GM23248 (cell line): ENCODE measurements around the gene MSRB3. TPM values are rescaled to one million over a fixed set of nuclear protein-coding genes. Genes with fewer than 3 reads are reported as not detected.

Experiments used
- DNase-seq: peaks from one replicate; pipeline ENCODE4 v3.0.0-alpha.2; 2015
- H2AFZ ChIP-seq: fragments of 200-600 bp; sonication (generic); 2 replicates; pipeline ENCODE4 v1.6.1; 2016; ENCODE audit warnings: antibody characterized with exemption
- H3F3A ChIP-seq: fragments of 200-600 bp; sonication (generic); 2 replicates; pipeline ENCODE4 v1.6.1; 2016; ENCODE audit warnings: mild to moderate bottlenecking, antibody characterized with exemption, mixed run types; ENCODE audit not compliant: insufficient read depth
- H3K27ac ChIP-seq: fragments of 200-600 bp; sonication (generic); 2 replicates; pipeline ENCODE4 v1.5.1; 2016; ENCODE audit warnings: mild to moderate bottlenecking
- H3K27me3 ChIP-seq: fragments of 200-600 bp; sonication (generic); replicated peaks from 2 replicates; pipeline ENCODE4 v1.6.1; 2016; ENCODE audit warnings: mild to moderate bottlenecking; ENCODE audit not compliant: insufficient read depth
- H3K36me3 ChIP-seq: fragments of 200-600 bp; sonication (generic); 2 replicates; pipeline ENCODE4 v1.6.1; 2016; ENCODE audit warnings: low read depth, mild to moderate bottlenecking
- H3K4me1 ChIP-seq: fragments of 200-600 bp; sonication (generic); 2 replicates; pipeline ENCODE4 v1.6.1; 2016; ENCODE audit warnings: mild to moderate bottlenecking; ENCODE audit not compliant: insufficient read depth
- H3K4me2 ChIP-seq: fragments of 200-600 bp; sonication (generic); one replicate; pipeline ENCODE4 v1.6.1; 2016; ENCODE audit warnings: mild to moderate bottlenecking; ENCODE audit not compliant: unreplicated experiment
- H3K4me3 ChIP-seq: fragments of 200-600 bp; sonication (generic); 2 replicates; pipeline ENCODE4 v1.5.1; 2016; ENCODE audit warnings: mild to moderate bottlenecking
- H3K79me2 ChIP-seq: fragments of 200-600 bp; sonication (generic); 2 replicates; pipeline ENCODE4 v1.6.1; 2016; ENCODE audit warnings: mild to moderate bottlenecking; ENCODE audit not compliant: insufficient read depth
- H3K9ac ChIP-seq: fragments of 200-600 bp; sonication (generic); 2 replicates; pipeline ENCODE4 v1.6.1; 2016; ENCODE audit warnings: mild to moderate bottlenecking
- H3K9me2 ChIP-seq: fragments of 200-600 bp; sonication (generic); 2 replicates; pipeline ENCODE4 v1.6.1; 2016; ENCODE audit warnings: mixed run types, mild to moderate bottlenecking, moderate library complexity; ENCODE audit not compliant: insufficient read depth
- H3K9me3 ChIP-seq: fragments of 200-600 bp; sonication (generic); one replicate; pipeline ENCODE4 v1.6.1; 2017; ENCODE audit warnings: low read depth
- H4K20me1 ChIP-seq: fragments of 200-600 bp; sonication (generic); 2 replicates; pipeline ENCODE4 v1.6.0; 2016; ENCODE audit not compliant: insufficient read depth
- EZH2 ChIP-seq: fragments of 200-600 bp; sonication (generic); IDR thresholded peaks from 2 replicates; pipeline ENCODE4 v1.6.1; 2018; ENCODE audit warnings: antibody characterized with exemption, mild to moderate bottlenecking; ENCODE audit not compliant: insufficient read depth, poor library complexity, severe bottlenecking
- EZH2phosphoT487 ChIP-seq: fragments of 200-600 bp; sonication (generic); IDR thresholded peaks from 2 replicates; pipeline ENCODE4 v1.6.1; 2018; ENCODE audit warnings: antibody characterized with exemption, moderate library complexity, mild to moderate bottlenecking, low read depth; ENCODE audit not compliant: insufficient read depth
- WGBS, 2 experiments: methylation state at CpG; one replicate each; pipeline ENCODE4 v1.1.6; 2015 to 2017; ENCODE audit warnings: low lambda C conversion rate in 2 of 2, low coverage in 1 of 2; ENCODE audit errors: missing lambda C conversion rate in 2 of 2; 5-methylcytosine and 5-hydroxymethylcytosine counted together
- in situ Hi-C: fragments of 300-500 bp; cut with MboI; formaldehyde crosslinking; loops from 2 replicates; pipeline ENCODE4 v1.15.0; 2020
- polyA plus RNA-seq: library from polyadenylated mRNA; unstranded; fragments of >200 nt; fragmentation: Nextera tagmentation; extraction: Ambion mirVana; gene quantifications from 2 replicates; pipeline ENCODE4 v1.2.1, GENCODE V29; 2016
- total RNA-seq: library from RNA; depleted of rRNA; stranded (reverse); fragments of >200 nt; shearing (Covaris generic); gene quantifications from 2 replicates; pipeline ENCODE4 v1.2.3, GENCODE V29; 2014

MSRB3 gene
- total and polyA plus RNA-seq, 2 experiments from 2014 or later, result 74.1 to 158 TPM

DNA sequence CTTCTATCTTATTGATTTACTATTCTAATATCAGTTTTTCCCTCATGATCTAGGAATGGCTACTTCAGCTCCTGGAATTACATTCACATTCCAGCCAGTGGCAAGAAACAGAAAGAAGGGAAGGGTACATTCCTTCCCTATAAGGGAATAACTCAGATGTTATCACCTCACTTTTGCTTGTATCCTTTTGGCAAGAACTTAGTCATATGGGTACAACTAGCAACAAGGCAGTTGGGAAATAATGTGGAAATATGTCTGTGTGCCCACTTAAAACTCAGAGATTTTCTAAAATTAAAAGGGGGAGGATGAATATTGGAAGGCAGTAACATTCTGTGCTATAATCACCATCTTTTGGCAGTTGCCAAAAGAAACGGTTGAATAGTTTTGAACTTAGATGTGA lies 85.6 kb downstream of the MSRB3 start:
- H3K9ac ChIP-seq, result no peak overlapping the region
- no peaks in the 10 kb centered on the region for H3K27me3 ChIP-seq
- no peak overlapping the region for H3K4me3 ChIP-seq
- peaks cover 9% of the 10 kb centered on the region for H3K4me1 ChIP-seq
- TF ChIP-seq EZH2 (no peak), EZH2phosphoT487 (no peak)
- peak; percentile 45 for DNase-seq
- in situ Hi-C loops, result no loop called here
- WGBS, 2 experiments, result 95 to 100% methylated on average over 1 of the region's 1 CpG
- no peak overlapping the region for H2AFZ ChIP-seq
- no peak overlapping the region for H3K27ac ChIP-seq
- H3F3A ChIP-seq, result peaks cover 3% of the 10 kb centered on the region; the same call in 1 of the 2 replicates
- H3K36me3 ChIP-seq, result peaks cover 31% of the 10 kb centered on the region; the same call in 1 of the 2 replicates
- H3K9me2 ChIP-seq, result peaks cover 6% of the 10 kb centered on the region; the same call in 1 of the 2 replicates
- H3K4me2 ChIP-seq, result peak overlapping the region; percentile 7
- peaks cover 6% of the 10 kb centered on the region; the same call in 1 of the 2 replicates for H3K79me2 ChIP-seq
- no peaks in the 10 kb centered on the region for H3K9me3 ChIP-seq
- 0 out of 2 replicates have a peak, but pooled peaks cover 3% of the 10 kb centered on the region for H4K20me1 ChIP-seq

DNA sequence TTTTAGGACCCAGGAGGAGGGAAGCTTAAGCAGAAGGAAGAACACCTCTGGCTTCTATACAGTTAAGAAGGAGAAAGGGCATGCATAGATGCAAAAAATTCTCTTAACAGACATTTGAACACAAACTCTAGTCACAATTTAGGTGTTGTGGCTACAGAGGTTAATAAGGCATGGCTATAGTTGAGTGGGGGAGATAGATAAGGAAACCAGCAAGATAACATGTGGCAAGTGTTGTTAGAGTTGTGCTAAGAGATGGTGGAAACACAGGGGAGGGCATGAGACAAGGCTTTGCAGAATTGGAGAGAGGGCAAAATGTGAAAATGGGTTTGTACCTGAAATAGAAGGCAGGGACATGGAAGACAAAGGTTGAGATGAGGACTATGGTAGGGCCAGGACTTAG lies 88.9 kb downstream of the MSRB3 start:
- TF ChIP-seq EZH2 (no peak), EZH2phosphoT487 (no peak)
- in situ Hi-C loops, result no loop called here
- no peak for DNase-seq

DNA sequence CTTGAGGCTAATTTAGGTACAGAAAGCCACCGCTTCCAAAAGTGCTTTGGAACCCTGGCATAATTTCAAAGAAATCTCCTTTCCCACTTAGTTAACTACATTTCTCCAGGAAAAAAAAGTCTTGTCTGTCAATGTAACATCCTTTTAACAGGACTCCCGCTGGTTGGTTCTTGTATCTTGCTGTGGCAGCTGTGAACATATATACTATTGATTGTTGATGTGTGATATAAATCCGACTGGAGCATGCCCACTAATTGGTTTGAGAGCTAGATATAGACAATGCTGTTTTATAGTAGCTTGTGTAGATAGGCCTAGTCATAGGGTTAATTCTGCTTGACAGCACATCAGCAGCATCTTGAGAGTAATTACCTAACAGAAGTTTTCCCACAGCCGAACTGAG lies 89.6 kb downstream of the MSRB3 start:
- Histone ChIP-seq H3K4me2 (no peak overlapping the region), H3K4me3 (no peak overlapping the region), H3K4me1 (peaks cover 9% of the 10 kb centered on the region), H4K20me1 (0 out of 2 replicates have a peak, but pooled peaks cover 3% of the 10 kb centered on the region), H3K36me3 (peaks cover 23% of the 10 kb centered on the region), H3K9me3 (no peaks in the 10 kb centered on the region), H3K27me3 (no peaks in the 10 kb centered on the region), H3K27ac (no peak overlapping the region), H3K9ac (no peak overlapping the region), H3K9me2 (no peaks in the 10 kb centered on the region), H3F3A (no peaks in the 10 kb centered on the region), H2AFZ (no peak overlapping the region), H3K79me2 (no peaks in the 10 kb centered on the region)
- 76 to 85% methylated on average over 4 of the region's 4 CpGs for WGBS, 2 experiments
- no peak for DNase-seq
- TF ChIP-seq EZH2phosphoT487 (no peak), EZH2 (no peak)
- in situ Hi-C loops, result no loop called here

More for the DNA sequence above, 88.9 kb downstream of the MSRB3 start:
- Histone ChIP-seq H3K4me1 (peaks cover 9% of the 10 kb centered on the region), H3K9me2 (no peaks in the 10 kb centered on the region), H3K27ac (no peak overlapping the region), H3K4me2 (no peak overlapping the region), H3K27me3 (no peaks in the 10 kb centered on the region), H3K79me2 (0 out of 2 replicates have a peak, but pooled peaks cover under 1% of the 10 kb centered on the region), H3F3A (no peaks in the 10 kb centered on the region), H3K9me3 (no peaks in the 10 kb centered on the region), H3K4me3 (no peak overlapping the region), H4K20me1 (0 out of 2 replicates have a peak, but pooled peaks cover 3% of the 10 kb centered on the region), H3K9ac (no peak overlapping the region), H2AFZ (no peak overlapping the region), H3K36me3 (peaks cover 23% of the 10 kb centered on the region)

DNA sequence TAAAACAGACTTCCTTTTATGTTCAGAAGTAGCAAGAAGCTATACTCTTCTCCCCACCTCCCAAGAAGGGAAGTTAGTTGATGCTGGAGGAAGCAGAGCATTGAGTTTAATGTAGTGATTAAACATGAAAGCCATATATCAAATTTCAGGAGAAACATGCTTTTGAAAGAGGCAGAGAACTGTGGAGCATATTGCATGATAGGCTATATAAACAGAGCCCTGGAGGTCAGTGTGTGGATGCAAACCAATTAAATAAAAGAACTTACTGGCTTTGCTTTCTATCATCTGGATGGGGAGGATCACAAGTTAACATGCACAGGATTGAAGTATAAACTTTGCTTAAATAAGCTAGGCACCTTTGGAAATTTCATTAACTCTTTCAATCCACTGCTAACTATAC lies 94.1 kb downstream of the MSRB3 start:
- Histone ChIP-seq H3K36me3 (peaks cover 20% of the 10 kb centered on the region), H3K4me3 (no peak overlapping the region), H4K20me1 (no peaks in the 10 kb centered on the region), H3K9me3 (no peaks in the 10 kb centered on the region), H2AFZ (no peak overlapping the region), H3K9ac (no peak overlapping the region), H3K27ac (no peak overlapping the region), H3K79me2 (no peaks in the 10 kb centered on the region), H3K9me2 (no peaks in the 10 kb centered on the region), H3K27me3 (no peaks in the 10 kb centered on the region), H3F3A (no peaks in the 10 kb centered on the region), H3K4me2 (no peak overlapping the region), H3K4me1 (no peaks in the 10 kb centered on the region)
- no peak for DNase-seq
- TF ChIP-seq EZH2, result no peak
- TF ChIP-seq EZH2phosphoT487, result no peak
- in situ Hi-C loops, result no loop called here

DNA sequence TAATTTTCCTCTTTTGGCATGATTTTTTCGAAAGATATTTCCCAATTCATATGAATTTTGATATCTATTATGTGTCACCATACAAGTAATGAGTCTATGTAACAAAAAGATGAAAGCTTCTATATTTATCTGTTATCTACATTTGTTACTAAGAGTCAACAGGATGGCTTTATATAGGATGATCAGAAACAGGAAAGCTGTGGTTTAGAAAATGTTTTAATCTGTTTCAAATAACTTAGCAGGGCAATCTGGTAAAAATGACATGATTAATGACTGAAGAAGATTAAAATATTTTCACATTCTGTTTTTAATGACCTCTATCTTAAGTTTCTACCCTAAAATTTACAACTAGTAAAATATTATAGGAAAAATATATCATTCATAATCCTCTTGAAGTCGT lies 105.8 kb downstream of the MSRB3 start:
- Histone ChIP-seq H4K20me1 (no peaks in the 10 kb centered on the region), H2AFZ (no peak overlapping the region), H3K9ac (no peak overlapping the region), H3K27ac (no peak overlapping the region), H3K79me2 (peaks cover 4% of the 10 kb centered on the region; the same call in 1 of the 2 replicates), H3K4me1 (no peaks in the 10 kb centered on the region), H3K27me3 (no peaks in the 10 kb centered on the region), H3K36me3 (peaks cover 6% of the 10 kb centered on the region), H3K9me2 (no peaks in the 10 kb centered on the region; the same call in 1 of the 2 replicates), H3K9me3 (no peaks in the 10 kb centered on the region), H3K4me2 (no peak overlapping the region), H3F3A (peaks cover 5% of the 10 kb centered on the region; the same call in 1 of the 2 replicates), H3K4me3 (no peak overlapping the region)
- 98% methylated on average over 2 of the region's 2 CpGs for WGBS, 2 experiments
- TF ChIP-seq EZH2phosphoT487, result no peak
- no peak for TF ChIP-seq EZH2
- DNase-seq, result no peak
- in situ Hi-C loops, result no loop called here
